HG03103 (cell line): Measurements from ENCODE around the gene ILKAP.

Experiments used
- ATAC-seq: cut with Tn5 transposase; IDR thresholded peaks from one replicate; pipeline ENCODE4 v1.9.1; 2021; ENCODE audit warnings: low read depth; ENCODE audit not compliant: unreplicated experiment

ILKAP gene

GRCh38 chr2:238126338-238126737 lies 77.2 kb downstream of the ILKAP start:
- ATAC-seq, result no peak

GRCh38 chr2:238125127-238125885 lies 78.2 kb downstream of the ILKAP start:
- no peak for ATAC-seq

DNA sequence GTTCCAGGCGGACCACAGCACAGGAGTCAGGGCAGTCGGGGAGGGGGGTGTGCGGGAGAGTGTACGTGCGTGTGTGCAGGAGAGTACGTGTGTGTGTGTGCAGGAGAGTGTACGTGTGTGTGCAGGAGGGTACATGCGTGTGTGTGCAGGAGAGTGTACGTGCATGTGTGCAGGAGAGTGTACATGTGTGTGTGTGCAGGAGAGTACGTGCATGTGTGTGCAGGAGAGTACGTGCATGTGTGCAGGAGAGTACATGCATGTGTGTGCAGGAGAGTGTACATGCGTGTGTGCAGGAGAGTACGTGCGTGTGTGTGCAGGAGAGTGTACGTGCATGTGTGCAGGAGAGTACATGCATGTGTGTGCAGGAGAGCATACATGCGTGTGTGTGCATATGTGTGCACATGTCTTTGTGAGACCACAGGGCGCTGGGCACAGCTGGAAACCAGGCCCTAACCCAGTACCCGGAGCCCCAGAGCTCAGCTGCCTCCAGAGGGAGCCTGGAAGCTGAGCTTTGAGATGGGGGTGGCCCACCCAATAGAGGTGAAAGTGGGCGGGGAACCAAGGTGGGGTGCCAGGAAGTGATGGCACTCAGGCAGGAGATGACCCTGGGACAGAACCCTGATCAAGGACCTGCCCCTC lies 78.9 kb downstream of the ILKAP start:
- ATAC-seq, result no peak

DNA sequence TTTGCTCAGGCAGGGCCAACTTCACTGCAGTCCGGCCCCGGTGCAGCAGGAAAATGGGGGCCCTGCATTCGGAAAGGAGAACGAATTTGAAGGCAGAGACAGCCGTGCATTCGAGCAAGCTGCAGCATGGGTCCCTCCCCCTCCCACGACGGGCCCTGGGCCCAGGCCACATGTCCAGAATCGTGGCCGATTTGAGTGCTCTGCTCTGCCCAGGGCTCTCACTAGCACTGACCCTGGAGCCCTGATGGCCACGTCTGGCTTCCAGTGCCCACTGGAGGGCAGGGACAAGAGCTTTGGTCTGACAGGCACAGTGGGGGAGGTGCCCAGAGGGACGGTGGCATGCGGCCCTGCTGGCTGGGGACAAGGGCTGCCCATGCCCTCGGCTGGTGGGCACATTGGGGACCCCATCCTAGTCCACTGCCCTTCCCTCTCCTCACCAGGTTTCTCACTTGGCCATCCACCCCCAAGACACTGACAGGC lies 79.5 kb downstream of the ILKAP start:
- ATAC-seq, result no peak

DNA sequence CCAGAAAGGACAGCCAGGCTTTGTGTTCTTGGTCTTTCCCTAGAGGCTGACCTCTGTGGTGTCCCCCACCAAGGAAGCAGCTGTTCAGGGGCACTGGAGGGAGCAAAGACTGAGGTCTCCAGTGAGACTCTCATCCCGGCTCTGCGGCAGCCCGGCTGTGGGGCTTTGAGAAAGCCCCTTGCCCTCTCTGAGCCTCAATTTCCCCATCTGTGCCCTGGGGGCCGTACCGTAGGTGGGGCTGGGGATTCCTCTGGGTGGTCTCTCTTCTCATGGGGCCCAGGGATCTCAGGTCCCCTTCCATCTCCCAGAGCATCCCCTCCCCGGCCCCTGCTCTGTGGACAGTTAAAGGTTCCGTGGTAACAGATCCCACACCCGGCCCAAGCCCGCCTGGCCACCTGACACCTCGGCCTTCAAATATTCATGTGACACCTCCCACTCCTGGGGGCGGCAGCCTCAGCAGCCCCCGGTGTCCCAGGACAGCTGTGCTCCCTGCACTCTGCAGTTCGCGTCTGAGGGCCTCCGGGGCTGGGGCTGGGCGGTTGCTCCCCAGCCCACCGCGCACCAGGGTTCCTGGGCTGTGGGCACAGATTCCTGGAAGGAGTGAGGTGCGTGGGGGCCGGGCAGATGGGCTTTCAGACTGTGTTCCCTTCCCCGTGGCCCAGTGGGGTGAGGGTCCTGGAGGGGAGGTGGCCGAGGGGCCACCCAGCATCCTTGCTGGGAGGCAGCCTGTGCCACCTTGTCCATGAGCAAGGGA lies 80.1 kb downstream of the ILKAP start:
- no peak for ATAC-seq

DNA sequence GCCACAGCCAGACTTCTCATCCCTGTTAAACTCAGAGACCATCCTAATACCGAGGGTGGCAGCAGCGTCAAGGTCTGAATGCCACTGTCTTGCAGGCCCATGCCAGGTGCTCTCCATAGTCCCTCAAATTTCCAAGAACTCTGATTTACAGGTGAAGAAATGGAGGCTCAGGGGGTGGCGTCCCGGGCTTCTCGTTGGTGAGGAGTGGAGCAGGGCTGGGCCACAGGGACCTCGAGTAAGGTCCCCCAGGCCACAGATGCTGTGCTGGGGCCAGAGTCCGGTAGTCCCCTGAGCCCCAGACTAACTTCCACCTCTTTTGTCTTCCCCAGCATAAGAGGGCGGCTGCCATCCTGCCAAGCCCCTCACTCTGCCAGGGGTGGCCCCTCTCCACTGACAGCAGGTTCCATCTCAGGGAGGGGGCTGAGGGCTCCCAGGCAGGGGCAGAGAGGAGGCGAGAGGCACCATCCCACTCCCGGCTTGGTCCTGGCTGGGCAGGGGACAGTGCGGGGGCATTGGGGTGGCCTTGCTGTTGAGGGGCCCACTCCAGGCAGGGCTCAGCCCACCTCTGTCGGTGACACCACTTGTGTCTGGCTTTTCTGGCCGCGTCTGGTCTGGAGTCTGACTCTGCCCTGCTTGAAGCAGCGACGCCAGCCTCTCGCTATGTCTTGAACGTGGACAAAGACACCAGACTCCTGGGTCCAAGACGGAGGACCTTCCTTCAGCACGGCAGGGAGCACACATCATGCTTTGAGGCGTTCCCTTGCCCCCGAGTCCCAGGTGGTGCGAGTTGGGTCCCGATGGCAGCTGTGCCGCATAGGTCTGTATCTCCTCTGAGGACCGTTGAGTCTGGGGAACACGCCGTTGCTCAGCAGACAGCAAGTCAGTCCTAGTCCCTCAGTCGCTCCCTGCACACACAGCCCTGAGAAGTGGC lies 80.9 kb downstream of the ILKAP start:
- no peak for ATAC-seq

GRCh38 chr2:238121511-238122286 lies 81.8 kb downstream of the ILKAP start:
- ATAC-seq, result no peak

DNA sequence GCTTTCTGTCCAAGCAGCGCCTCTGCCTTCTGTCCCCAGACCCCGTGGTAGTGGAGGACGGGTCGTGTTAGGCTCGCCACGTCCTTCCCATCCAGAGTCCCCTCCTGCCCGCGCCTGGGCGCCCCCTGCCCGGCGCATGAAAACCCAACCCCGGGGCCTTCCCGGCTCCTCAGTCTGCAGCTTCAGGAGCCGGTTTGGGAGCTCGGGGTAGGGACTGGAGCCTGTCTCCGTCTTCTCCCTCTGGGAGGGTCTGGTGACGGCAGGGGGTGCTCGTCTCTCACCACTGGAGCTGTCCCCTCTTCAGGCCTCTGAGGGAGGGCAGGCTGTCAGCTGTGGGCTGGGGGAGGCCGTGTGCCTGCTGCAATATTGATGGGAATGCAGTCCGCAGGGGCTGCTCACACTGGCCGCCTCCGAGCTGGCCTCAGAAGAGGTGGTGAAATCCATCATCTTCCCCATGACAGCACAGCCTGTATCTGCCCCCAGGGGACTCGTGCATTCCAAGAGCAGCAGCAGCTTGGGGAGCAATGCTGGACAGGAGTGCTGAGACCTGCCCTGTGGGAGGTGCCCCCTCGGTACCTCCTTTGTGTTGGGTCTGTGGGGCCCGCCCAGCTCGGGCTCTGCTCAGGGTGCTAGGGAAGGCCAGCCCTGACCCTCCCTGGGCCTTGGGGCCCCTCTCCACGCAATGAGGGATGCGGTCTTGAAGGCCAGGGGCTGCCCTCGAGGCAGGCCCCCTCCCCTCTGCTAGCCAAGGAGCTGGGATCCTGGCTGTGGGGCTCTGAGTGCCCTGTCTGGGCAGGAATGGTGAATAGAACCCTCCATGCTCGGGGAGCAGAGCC lies 82.8 kb downstream of the ILKAP start:
- no peak for ATAC-seq
